ENCODE results near the gene CCR7. TPM values are rescaled to one million over a fixed set of nuclear protein-coding genes. Genes with fewer than 3 reads are reported as not detected.

Gene CCR7
- total RNA-seq, 4 donors from 2014 or later = 0.11 TPM; not detected in 3

- no peak for ATAC-seq
- H3K4me3 ChIP-seq = no peak overlapping the region
- peaks cover 43 to 47% of the 10 kb centered on the region in 2 donors for H3K4me1 ChIP-seq
- in situ Hi-C loops (cut with MboI; ENCODE audit: low sequenced_read_pairs in 4 of 4) (no loop called here), intact Hi-C loops (cut with DNase I; ENCODE audit: low total_unique reads) (loop anchor here (10.0 kb wide), 1 partner anchor 260 kb away; no protein-coding TSS in a partner anchor)
- TF ChIP-seq CTCF (IDR thresholded peaks at IDR 0.05 in 4 of 5, conservative IDR thresholded peaks at IDR 0.05 in 1 of 5) (no peak), POLR2A (IDR thresholded peaks at IDR 0.05) (no peak)
- no peaks in the 10 kb centered on the region for H3K27me3 ChIP-seq
- no peaks in the 10 kb centered on the region for H3K36me3 ChIP-seq
- H3K9me3 ChIP-seq = no peaks in the 10 kb centered on the region
- DNase-seq = no peak
- H3K27ac ChIP-seq = peak overlapping the region; percentile 73 to 82 (median 76)
These were observed 10.5 kb downstream of the CCR7 start for GRCh38 chr17:40554646-40555295.

DNA sequence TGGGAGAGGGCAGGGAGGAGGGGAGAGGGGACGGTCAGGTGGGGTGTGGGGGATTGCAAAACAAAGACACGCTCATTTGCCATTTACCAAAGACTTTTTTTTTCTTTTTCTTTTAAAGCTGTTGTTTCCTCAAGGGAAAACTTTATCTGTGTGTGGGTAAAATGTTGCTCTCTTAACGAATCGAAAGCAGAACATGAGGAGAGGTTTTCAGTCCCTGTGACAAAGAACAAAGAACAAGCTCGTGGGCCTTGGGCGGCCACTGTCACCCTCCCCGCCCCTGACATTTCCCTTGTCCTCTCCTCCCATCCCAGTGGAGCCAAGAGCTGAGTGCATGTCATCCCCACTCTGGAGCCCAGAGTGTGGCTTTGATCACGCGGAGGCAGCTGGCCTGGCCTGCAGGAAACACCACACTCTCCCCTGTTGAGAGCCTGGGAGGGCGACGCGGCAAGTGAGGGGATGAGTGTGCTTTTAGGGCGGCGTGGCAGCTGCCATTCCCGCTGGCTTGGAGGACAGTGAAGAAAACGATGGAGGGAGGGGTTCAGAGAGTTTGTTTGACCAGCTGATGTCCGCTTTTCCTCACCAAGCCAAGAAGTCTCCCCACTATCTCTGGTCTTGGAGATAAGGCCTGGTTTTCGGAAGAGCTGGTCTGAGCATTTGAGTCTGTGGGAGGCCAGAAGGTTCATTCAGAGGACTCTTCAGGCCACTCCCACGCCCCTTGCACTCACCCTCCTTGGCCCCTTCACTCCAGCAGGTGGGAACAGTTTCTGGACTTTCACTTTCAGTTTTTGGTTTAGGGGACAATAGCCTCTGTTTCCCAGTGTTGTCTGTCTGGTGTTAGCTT is 11.4 kb downstream of the CCR7 start:
- no peak for TF ChIP-seq POLR2A (IDR thresholded peaks at IDR 0.05)
- no peak for TF ChIP-seq CTCF (IDR thresholded peaks at IDR 0.05 in 4 of 5, conservative IDR thresholded peaks at IDR 0.05 in 1 of 5)
- in situ Hi-C loops (cut with MboI; ENCODE audit: low sequenced_read_pairs in 4 of 4) (no loop called here), intact Hi-C loops (cut with DNase I; ENCODE audit: low total_unique reads) (loop anchor here (10.0 kb wide), 1 partner anchor 259 kb away; no protein-coding TSS in a partner anchor)
- ATAC-seq (peak in 1 of 2 donors; percentile 5), DNase-seq (peak; percentile 35 to 73)
- H3K4me3 ChIP-seq = peak overlapping the region in 2 of 4 donors; percentile 27 to 29
- H3K36me3 ChIP-seq = no peaks in the 10 kb centered on the region
- no peaks in the 10 kb centered on the region for H3K9me3 ChIP-seq
- peaks cover 51 to 55% of the 10 kb centered on the region in 2 donors for H3K4me1 ChIP-seq
- H3K27me3 ChIP-seq = no peaks in the 10 kb centered on the region
- peak overlapping the region; percentile 73 to 82 (median 76) for H3K27ac ChIP-seq

DNA sequence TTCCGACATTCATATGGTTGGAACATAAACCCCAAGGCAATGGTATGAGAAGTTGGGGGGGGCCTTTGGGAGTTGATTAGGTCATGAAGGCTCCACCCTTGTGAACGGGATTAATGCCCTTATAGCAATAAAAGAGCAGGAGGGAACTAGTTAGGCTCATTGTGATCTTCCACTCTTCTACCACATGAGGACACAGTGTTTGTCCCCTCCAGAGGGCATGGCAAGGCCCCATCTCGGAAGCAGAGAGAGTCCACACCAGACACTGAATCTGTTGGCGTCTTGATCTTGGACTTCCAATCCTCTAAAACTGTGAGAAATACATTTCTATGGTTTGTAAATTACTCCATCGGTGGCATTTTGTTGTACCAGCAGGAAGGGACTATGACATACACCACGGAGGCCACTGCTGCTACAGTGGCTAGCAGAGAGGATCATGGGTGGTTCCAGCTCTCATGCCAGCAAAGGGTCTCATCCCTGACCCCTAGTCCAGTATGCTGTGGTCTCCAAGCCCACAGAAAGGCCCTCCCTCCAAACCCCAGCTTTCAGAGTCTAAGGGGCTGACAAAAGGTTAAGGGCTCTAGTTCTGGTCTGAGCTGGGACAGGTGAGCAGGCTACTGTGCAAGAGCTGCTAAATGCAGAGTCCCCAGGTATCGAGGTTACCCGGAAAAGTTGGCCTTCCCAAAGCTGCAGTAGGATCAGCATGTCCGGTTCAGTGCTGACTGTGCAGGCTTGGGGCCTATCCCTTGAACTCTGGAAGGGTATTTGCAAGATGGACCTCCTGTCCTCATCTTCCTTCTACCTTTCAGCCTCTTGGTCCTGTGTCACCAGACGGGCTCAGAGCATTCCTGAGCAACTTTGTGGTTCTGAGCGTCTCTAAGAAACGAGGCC is 12.2 kb downstream of the CCR7 start:
- peak overlapping the region; percentile 73 to 82 (median 76) for H3K27ac ChIP-seq
- H3K36me3 ChIP-seq = no peaks in the 10 kb centered on the region
- no peaks in the 10 kb centered on the region for H3K9me3 ChIP-seq
- intact Hi-C loops (cut with DNase I; ENCODE audit: low total_unique reads) (loop anchor here (10.0 kb wide), 1 partner anchor 258 kb away; no protein-coding TSS in a partner anchor), in situ Hi-C loops (cut with MboI; ENCODE audit: low sequenced_read_pairs in 4 of 4) (no loop called here)
- no peak for TF ChIP-seq POLR2A (IDR thresholded peaks at IDR 0.05)
- TF ChIP-seq CTCF (IDR thresholded peaks at IDR 0.05 in 4 of 5, conservative IDR thresholded peaks at IDR 0.05 in 1 of 5) = no peak
- peak overlapping the region in 1 of 4 donors; percentile 13 for H3K4me3 ChIP-seq
- H3K4me1 ChIP-seq = peaks cover 56 to 64% of the 10 kb centered on the region in 2 donors
- no peaks in the 10 kb centered on the region for H3K27me3 ChIP-seq
- DNase-seq (no peak), ATAC-seq (no peak)

Measured in gastrocnemius medialis (tissue), 4 donors.